Stimulated activated CD8-positive, alpha-beta memory T cell treated with anti-CD3 and anti-CD28 coated beads, Interleukin-7, amount 100 ng/mL, for 24 hours (primary cell): ENCODE data around the gene DAP.

ENCODE experiments used
- DNase-seq: peaks from one replicate; pipeline ENCODE4 v3.0.0-alpha.2; 2020; ENCODE audit warnings: low read depth

Gene DAP

DNA sequence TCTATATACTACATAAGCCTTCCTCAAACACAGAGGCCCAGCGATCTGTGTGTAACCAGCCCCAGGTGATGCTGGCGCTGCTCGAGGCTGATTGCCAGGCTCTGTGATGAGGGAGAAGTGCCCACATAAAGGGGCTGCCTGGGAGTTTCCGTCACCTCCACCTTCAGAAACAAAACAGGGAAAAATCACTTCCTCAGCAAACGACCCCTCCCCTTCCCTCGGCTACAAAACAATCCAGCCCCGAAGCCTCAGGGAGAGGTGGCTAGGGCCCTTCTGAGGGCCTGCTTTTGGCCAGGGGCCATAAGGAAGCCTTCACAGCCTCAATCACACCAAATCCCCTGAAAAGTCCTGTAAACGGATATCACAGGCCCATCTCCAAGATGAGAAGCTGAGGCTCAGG, 51.1 kb downstream of the DAP start:
- no peak for DNase-seq

DNA sequence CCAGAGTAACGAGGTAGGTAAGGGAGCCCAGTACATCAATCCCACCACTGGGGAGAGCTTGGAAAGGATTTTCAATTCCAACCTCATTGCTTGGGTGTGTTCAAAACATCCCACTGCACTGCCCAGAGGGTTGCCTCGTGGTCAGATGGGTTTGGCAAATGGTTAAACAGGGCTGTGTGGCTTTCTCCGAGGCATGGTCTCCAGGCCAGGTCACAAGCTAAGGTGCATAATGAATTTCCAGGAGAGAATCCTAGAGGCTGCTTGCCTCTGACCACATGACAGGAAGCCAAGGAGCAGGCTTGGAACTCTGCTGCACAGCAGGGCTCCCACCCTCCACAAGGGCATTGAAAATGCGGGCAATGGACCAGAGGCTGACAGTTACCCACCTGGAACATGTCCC, 51.6 kb downstream of the DAP start:
- DNase-seq = no peak

DNA sequence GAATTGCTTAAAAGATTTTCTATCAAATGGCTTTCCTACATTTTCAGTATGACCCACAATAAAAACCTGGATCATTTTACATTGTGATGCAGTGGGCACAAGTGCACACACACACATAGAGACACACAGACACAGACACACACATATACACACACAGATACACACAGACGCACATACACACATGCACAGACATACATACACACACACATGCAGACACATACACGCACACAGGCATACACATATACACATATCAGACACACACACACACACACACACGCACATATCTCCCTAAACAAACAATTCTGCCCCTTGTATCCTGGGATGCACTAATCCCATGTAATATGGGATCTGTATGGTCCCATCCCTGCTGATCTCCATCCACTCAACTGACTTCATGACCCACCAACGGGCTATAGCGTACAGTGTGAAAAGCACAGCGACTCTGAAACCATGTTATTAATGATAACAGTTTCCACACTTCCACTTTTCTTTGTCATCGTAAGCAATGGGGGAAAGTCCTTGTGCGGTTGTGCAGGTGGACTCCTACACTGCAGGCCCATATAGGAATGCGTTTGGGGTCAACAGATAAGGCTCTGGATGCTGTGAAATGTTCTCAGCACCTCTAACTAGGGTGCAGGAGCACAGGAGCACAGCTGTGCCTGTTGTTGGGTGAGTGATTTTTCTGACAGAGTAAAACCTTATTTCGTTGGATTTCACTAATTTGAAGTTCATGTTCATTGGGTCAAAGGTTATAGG, 52.7 kb downstream of the DAP start:
- no peak for DNase-seq

DNA sequence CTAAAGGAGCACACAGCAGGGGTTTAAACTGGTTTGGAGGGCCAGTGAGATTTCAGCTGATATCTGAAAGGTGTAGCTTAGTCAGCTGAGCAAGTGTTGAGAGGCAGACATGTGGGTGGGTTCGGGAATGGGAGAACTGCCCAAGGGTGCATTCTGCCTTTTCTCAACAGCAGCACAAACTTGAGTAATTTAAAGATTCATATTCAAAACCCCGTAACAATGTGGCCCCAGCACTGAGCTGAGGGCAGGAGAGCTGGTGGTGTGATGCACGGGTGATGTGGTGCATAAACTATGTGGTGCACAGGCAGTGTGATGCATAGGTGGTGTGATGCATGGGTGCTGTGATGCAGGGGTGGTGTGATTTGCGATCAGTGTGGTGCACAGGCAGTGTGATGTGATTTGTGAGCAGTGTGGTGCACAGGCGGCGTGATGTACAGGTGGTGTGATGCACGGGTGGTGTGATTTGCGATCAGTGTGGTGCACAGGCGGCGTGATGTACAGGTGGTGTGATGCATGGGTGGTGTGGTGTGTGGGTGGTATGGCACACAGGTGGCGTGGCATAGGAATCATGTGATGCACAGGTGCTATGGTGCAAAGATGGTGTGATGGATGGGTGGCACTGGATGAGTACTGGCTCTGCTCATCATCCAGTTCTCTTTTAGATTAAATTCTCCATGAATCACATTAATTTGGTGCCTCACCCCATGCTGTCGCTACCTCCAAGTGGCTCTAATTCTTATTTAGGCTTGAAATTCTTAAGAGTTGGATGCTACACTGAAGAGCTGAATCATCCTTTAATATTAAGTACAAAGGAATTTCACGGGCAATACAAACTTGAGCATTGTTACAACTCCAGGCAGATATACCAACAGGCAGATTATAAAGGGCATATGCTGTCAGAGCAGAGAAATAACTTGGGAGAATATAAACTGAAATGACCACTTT, 53.6 kb downstream of the DAP start:
- DNase-seq = no peak

DNA sequence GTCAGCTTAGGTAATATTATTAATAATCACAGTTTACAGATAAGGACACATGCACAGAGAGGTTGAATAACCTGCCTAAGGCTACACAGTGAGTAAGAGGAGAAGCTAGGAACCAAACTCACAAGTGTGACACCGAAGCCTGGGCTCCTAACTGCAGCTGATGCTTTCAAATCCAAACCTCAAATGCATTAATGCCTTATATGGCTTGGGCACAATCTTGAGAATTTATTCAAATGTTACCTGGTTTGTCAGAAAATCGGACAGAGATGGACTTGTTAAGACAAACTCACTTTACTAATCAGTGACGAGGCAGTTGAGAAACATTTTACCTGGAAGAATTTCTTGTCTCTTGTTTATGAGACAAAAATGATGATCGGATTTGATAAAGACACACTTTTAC, 54.7 kb downstream of the DAP start:
- no peak for DNase-seq

DNA sequence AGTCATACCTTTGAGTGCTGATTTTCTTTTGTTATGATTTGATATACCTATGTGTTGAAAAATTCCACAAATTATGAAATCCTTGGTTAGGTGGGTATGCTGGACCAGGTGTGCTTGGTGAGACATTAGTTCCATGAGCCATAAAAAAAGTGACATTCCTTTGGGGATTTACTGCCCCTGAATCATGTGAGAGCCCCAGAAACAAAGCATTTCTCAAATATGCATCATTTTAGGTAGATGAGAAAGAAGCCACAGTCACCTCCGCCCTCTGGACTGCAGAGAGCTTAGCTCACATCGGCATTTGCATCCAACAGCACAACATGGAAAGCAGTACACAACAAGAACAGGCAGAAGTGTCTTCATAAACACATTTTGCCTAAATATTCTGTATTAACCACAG, 55.3 kb downstream of the DAP start:
- DNase-seq = no peak

DNA sequence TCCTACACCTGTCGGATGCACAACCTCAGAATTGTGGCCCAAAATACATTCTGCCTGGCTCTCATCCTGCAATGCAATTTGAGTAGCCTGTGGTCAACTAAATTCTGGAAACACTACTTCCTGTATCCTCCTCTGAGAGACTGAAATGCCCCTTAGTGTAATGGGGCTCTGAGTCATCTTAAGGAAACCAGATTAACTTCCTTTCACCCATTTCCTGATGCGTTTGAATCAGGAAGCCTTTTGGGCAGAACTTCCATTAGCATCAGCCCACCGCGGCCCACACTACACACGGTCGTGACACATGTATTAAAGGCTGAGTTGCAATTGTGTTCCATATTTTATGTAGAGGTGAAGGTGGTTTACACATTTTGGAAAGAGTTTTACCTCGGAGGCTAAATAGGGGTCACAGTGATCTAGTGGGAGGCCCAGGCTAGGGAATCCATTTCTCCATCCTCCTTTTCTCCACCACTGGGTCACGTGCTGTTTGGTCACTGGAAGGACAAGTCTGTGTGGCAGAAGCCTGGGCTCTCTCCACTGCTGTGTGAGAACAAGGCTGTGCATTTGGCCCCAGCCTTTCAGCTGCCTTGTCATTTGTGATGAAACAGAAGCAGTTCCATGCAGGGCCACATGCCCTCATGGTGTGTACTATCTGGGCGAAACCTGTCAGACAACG, 55.9 kb downstream of the DAP start:
- no peak for DNase-seq

DNA sequence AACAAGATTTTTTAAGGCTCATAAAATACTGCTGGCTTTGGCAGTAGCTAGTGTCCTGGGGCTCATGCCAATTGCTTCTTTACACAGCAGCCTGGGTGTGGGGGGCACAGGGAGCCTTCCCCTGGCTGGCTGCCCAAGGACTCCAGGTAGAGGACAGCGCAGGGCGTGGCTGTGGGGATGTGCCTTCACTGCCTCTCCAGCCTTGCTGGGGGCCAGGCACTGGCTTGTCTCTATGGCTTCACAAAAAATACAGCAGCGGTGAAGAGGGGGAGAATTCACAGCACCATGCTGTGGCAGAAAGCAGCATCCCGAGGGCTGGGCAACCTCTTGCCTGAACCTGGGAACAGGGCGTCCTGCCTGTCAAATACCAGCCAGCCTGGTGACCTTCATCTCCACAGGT, 57.4 kb downstream of the DAP start:
- no peak for DNase-seq

DNA sequence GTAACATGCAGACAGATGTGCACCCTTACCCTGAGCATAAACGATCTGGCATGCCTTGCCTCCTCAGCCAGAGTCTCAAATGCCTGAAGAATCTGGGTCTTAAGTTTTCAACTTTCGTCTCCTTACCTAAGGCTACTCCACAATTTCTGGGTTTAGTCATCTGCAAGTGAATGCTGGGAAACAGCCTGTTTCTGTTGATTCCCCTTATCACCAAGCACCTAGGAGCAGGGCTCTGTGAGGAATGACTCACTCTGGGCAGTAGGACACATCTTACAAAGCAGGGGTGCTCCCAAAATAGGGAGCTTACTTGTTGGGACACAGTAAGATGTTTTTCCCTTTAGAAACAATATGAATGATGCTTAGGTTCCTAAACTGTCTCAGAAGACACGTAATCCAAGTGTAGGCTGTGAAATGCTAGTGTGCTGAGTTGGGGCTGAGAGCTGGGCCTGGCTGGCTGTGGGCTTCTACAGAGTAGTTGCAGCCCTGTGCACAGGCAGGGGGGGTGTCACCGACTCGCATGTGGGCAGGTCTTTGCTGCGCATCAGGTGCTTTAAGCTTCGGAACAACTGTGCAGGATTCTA, 58.0 kb downstream of the DAP start:
- no peak for DNase-seq

DNA sequence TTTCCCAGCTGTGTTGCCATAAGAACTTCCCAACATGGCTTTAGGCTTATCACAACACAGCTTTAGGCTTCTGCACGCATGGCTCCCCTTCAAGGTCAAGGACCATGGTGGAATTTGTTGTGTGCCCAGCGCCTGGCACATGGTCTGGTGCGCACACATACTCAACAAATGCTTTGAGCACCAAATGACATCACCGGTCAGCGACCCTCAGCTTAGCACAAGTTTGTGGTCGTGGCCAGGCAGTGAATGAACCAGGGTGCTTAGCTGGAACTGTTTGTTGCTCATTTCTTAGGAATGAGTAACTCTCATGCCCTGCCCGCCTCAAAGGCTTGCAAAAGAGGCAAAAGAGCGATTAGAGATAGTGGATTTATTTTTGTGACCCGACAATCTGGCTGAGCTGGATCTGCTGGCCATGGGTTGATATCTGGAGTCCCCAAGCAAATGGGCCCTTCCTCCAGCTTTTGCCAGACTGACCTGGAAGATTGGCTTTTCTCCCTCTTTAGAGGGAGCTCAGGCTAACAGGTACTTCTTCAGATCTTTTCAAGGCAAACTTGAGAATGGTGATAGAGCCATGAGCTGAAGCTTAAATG, 58.9 kb downstream of the DAP start:
- DNase-seq = no peak

DNA sequence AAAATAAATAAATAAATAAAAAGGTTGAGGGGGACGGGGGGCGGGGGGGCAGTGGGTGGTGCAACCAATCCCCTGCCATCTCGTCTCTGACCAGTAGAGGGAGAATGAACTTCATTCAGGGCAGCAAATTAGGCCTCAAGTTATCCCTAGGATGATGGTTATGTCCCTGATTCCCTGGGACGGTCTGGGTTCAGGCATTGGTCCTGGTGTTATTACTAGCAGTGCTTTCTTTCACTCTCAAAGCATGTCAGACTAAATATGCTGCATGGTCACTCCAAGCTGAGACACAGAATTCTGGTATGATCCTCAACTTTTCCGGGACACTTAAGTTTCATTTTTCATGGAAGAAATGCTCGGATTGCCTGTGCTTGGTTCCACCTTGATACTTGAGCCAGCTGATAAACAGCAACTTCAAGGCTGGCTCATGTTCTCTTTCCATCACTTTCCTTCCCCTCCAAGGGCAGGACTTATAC, 59.4 kb downstream of the DAP start:
- DNase-seq = no peak

DNA sequence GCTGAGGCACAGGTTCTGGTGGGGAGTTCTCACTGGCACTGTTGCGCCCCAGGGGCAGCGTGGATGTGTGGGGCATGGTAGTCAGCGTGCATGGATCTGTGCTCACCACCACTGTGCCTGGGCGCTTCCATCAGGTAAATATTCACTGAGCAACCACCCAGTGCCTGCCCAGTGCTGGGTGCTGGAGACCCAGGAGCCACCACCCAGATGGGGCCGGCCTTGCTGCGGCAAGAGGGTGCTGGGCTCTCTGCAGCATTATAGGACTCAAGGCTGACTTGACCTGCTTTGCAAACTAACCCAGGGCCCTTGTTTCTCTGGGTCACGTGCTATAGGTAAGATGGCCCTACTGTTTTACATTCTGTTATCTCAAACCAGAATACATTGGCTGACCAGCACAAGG, 60.5 kb downstream of the DAP start:
- DNase-seq = no peak

DNA sequence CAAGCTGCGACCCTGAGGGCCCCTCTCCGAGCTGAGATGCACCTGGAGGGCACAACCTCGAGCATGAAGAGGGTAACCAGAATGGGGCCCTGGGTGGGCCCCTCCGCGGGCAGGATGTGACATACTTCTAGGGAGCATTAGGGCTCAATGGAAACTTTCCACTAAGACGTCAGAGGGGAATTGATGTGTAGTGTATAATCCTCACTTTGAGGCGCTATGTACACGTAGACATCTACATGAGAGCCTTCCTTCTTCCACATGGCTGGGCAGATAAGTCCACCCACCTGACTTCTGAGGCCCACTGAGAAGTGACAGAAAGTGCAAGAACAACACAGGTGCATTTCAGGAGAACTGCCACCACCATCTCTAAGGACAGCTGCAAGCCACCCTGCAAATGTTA, 61.0 kb downstream of the DAP start:
- no peak for DNase-seq

DNA sequence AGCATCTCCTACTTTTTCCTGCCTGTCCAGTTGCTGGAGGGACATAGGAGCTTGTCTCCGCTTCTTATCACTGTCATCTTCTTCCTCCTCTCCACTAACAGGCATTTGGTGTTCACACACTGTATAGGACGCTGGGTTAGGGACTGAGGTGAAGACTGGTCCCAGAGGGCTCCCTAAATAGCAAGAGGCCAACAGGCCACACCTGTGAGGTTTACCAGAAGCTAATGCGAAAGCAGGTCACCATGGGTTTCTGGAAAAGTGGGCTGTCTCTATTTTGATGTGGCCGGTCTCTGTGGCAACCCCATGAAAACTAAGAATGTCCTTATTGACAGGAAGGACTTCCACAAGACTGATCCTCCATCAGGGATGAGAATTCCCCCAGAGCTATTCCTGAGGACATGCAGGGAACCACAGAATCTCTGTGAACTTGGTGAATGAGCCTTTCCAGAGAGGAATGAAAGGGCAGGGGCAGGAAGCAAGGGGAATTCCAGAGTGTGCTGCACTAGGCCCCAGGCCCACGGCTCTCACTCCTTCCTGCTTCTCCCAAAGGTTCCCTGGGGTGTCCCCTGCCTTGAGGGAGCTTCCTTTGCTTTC, 61.7 kb downstream of the DAP start:
- no peak for DNase-seq

DNA sequence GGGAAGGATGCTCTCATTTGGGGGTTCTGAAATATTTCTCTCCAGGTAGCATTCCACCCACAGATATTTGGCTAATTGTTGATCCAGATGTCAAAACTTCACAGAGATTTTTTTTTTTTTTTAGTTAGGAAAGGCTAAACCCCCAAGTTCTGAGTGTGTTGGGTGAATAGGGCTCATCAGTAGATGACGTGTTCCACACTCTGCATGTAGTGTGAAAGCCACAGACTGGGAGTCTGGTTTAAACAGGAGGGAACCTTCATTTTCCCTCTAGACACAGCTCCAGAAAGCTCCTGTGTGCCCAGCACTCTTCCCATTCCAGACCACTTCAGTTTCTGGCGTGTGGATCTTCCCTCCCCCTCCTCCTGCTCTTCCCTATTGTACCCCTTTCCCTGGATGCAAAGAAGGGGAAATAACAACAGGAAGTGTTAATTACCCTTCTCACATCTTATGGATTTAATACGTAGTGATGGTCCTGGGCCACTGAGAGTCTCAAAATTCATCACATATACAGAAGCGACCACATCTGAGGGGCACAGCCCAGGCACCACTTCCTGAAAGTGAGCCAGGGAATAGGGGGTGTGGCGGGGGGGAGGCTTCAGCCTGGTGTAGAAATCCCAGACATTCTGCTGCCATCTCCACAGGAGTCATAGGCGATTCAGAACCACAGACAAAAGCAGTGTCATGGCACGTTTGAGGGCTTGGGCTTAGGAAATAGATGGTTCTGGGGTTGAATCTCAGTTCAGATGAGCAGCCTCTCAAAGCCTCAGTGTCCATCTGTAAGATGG, 65.1 kb downstream of the DAP start:
- DNase-seq = no peak

DNA sequence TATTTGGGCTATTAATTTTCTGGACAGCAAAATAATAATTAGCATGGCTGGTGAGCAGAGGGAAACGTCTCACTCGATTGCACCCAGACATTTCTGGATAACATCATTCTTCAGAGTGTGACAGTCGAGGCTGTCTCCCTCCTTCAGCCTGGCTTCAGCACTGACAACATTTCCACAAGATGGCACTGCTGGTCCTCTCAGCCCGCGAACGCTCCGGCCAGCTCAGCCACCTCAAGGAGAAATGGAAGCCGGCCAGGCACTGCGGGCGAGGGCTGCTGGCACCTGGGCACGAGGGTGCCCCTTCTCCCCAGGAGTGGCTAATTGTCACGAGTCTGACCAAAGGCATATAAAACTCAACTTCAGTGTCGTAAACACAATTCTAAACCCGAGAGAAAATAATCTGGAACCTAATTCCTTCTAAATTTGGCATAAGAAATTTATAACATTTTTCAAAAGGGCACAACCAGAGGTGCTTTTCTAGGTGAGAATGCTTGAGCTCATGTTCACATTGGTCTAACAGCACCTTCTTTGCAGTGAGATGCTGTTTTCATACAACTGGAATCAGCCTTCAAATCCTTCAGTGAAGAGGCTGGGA, 65.9 kb downstream of the DAP start:
- no peak for DNase-seq

DNA sequence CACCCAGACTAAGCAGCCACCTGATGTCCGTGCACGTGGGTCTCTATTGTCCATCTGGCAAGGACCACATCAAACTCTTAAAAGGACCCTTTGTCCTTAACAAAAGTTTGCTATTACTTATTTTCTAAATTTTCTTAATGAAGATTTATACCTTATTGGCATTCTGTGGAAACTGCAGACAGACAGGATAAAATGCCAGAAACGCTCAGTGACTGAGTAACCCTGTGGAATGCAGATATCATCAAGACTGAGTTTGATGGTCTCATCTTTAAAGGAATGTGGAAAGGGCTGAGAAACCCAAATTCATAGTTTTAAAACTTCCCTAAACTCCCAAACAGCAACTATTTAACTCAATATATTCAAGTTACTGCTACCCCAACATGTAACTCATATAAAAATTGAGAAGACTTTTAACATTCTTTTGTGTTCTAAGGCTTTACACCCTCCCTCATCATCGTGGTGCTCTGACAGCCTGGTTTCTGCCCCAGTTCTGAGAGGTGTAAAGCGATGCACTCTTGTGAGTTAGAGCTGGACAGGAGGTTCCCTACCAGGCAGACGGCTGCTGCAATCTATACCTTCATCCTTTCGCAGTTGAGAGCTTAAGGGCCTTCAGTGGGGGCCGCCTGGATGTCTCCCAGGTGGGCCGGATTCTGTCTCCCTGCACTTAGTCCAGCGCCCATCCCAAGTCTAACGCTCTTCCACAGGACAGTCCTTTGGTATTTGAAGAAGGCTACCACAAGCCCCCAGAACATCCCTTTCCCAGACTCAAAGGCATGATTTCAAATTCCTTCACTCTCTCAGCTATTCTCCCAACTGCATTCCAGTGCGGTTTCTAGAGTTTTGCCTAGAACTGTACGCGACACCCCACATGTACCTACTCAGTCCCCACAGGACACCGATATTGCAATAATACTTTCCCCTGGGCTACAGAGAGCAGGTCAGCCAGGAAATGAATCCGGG, 68.9 kb downstream of the DAP start:
- DNase-seq = no peak

DNA sequence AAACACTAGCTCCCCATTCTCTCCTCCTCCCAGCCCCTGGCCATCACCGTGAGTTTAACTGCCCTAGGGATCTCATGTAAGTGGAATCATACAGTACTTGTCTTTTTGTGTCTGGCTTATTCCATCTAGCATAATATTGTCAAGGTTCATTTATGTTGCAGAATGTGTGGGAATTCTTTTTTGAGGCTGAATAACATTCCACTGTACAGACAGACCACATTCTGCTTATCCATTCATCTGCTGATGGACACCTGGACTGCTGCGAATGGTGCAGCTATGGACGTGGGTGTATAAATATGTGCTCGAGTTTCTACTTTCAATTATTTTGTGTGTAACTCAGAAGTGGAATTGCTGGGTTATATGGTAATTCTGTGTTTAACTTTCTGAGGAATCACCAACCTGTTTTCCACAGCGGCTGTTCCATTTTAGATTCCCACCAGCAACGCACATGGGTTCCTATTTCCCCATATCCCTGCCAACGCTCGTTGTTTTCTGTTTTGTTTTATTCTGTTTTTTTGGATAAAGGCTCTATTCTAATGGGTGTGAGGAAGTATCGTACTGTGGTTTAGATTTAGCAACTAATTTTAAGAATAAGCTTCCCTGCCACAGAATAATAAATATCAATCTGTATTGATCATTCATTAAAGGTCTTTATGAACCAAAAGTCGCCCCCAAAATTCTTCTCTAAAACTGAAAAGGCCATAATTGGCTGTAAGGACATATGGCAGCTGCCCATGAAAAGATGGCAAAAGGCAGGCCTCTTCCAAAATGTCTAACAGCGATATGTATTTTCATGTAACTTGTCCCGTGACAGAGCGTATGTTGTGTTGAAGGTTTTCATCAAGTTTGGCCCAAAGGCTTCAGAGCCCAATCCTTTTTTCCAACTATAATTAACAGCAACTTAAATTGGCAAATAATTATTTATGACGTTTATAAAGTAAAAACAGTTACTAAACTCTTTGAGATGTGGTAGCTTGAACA, 70.3 kb downstream of the DAP start:
- DNase-seq = no peak
